ENCODE measurements around the gene UBE2D3.

- TF ChIP-seq CTCF (conservative IDR thresholded peaks at IDR 0.05; ENCODE audit: low read depth, low read length): no peak
- no peak for TF ChIP-seq POLR2A (IDR thresholded peaks at IDR 0.05; ENCODE audit: low read depth, low read length)
- TF ChIP-seq RAD21 (IDR thresholded peaks at IDR 0.05; ENCODE audit: low read length): no peak
- no peak for TF ChIP-seq CEBPB (IDR thresholded peaks at IDR 0.05; ENCODE audit: low read depth, low read length)
- no peak for TF ChIP-seq RFX5 (IDR thresholded peaks at IDR 0.05; ENCODE audit: low read depth, low read length)
- no peak for TF ChIP-seq SMC3 (IDR thresholded peaks at IDR 0.05; ENCODE audit: low read depth, low read length)
Measured at GRCh38 chr4:102761906-102762305, 65.4 kb downstream of the UBE2D3 start.

Data from IMR-90 (cell line).